RWPE1 (cell line): ENCODE results near the gene TNFAIP8.

Experiments
- CTCF ChIA-PET: fragments of 350-600 bp; sonication (Branson Sonifier 250); formaldehyde crosslinking; extraction: SDS; loops from one replicate; lab custom pipeline; 2021; lab: Yijun Ruan, JAX
- POLR2A ChIA-PET: fragments of 400-600 bp; formaldehyde crosslinking; extraction: SDS; loops from one replicate; lab custom pipeline; 2020; ENCODE audit warnings: antibody characterized with exemption; ENCODE audit not compliant: low non-redundant PET; lab: Yijun Ruan, JAX
- DNase-seq: peaks from one replicate; pipeline ENCODE4 v3.0.0; 2012; ENCODE audit warnings: low spot score
- H3K27ac ChIP-seq: fragments of 450-650 bp; 2 replicates; pipeline ENCODE4 v1.5.1; 2017
- TF ChIP-seq, protein P1 (sequence below): fragments of 450-650 bp; conservative IDR thresholded peaks from 2 replicates; pipeline ENCODE4 v1.5.1; 2017; ENCODE audit warnings: low read depth, mild to moderate bottlenecking

TNFAIP8 gene

DNA sequence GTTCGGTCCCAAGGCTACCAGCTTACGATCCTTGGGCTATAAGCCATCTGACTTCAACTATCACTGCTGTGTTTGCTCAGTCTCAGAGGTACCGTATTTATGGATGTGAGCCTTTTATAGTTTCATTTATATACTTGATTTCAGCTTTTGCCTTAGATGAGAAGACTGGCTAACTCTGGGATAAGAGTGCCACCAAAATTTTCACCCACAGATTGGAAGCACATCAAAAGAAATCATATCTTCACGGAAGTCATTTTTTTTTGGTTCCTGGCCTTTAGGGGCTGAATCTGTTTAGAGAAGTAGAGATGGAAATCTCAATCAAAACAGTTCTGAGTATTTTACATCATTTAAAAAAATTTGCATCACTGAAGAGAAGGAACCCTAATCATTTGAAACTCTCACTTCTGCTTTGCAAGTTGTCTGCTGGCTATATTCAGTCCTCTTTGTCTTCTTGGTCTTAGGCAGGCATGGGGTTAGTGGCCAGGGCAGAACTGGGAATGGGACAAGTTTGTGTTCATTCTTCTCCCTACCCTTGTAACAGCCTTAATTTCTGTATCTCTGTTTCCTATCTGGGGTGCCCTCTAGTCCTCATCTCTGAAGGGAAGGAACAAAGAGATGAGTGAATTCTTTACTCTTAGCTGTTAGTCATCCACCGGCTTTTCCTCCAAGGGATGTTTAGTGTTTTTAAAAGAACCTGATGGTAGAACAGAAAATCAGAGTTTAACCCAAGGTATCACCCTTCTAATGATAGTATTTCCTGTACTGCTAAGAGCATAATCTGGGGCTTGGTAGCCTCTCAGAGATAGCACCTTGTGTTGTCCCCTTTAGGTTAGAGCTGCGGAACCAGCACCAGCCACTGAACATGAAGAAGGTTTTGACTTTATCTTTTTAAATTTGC lies 14.1 kb upstream of the TNFAIP8 start:
- no peak for DNase-seq
- no peak overlapping the region for H3K27ac ChIP-seq
- ChIA-PET POLR2A (no interaction called here), CTCF (interaction anchor here (0.6 kb wide), 1 partner anchor 257 kb away, joined by 5 read pairs; no protein-coding TSS in a partner anchor)
- TF ChIP-seq, protein P1, sequence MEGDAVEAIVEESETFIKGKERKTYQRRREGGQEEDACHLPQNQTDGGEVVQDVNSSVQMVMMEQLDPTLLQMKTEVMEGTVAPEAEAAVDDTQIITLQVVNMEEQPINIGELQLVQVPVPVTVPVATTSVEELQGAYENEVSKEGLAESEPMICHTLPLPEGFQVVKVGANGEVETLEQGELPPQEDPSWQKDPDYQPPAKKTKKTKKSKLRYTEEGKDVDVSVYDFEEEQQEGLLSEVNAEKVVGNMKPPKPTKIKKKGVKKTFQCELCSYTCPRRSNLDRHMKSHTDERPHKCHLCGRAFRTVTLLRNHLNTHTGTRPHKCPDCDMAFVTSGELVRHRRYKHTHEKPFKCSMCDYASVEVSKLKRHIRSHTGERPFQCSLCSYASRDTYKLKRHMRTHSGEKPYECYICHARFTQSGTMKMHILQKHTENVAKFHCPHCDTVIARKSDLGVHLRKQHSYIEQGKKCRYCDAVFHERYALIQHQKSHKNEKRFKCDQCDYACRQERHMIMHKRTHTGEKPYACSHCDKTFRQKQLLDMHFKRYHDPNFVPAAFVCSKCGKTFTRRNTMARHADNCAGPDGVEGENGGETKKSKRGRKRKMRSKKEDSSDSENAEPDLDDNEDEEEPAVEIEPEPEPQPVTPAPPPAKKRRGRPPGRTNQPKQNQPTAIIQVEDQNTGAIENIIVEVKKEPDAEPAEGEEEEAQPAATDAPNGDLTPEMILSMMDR, result no peak

GRCh38 chr5:119342406-119342805 lies 13.4 kb upstream of the TNFAIP8 start:
- TF ChIP-seq, protein P1, result no peak
- CTCF ChIA-PET, result interaction anchor here (0.6 to 0.7 kb wide), 2 partner anchors 66 to 257 kb away, joined by 4 to 5 read pairs; no protein-coding TSS in a partner anchor
- no peak for DNase-seq
- no peak overlapping the region for H3K27ac ChIP-seq
- POLR2A ChIA-PET, result no interaction called here

DNA sequence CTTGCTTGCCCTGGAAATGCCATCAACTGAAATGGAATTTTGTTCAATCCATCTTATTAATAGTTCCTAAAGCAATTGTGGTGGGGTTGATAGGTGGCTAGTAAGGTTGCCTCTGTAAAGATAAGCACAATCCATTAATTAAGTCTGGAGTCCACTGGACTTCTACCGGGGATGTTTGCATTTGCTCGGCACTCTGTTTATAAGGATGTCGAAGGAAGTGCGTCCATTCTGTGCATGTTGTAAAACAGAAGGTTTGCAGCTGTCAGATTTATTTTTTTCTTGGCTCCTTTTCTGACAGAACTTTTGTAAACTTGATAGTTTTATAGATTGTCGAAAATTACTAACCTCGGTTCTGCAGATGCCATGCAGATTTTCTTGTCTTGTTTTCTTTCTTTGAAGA lies 12.8 kb upstream of the TNFAIP8 start:
- CTCF ChIA-PET, result interaction anchor here (0.7 kb wide), 1 partner anchor 69 kb away, joined by 5 read pairs; no protein-coding TSS in a partner anchor

DNA sequence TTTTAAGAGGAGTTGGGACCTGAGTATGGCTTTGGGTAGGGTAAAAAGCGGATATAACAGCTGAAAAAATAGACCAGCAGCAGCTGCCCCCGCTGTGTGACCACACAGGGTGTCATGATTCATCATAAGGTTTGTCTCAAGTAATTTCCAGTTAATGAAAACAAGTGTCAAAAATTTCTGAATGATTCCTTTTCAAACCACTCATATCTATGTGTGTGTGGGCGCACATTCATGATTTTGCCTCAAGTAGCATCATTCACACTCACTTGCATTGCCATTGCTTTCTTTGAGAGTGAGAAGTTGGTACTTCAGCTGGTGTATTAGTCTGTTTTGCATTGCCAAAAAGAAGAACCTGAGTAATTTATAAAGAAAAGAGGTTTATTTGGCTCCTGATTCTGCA lies 12.1 kb upstream of the TNFAIP8 start:
- H3K27ac ChIP-seq, result no peak overlapping the region
- ChIA-PET POLR2A (no interaction called here), CTCF (interaction anchor here (0.7 to 1.2 kb wide), 3 partner anchors 9 to 68 kb away, joined by 3 to 6 read pairs (median 5); no protein-coding TSS in a partner anchor)
- TF ChIP-seq, protein P1, result no peak
- no peak for DNase-seq

More for the DNA sequence above, 12.8 kb upstream of the TNFAIP8 start:
- no peak for DNase-seq
- no peak overlapping the region for H3K27ac ChIP-seq
- TF ChIP-seq, protein P1, result no peak
- POLR2A ChIA-PET, result no interaction called here

- no peak overlapping the region for H3K27ac ChIP-seq
- CTCF ChIA-PET, result interaction anchor here (0.7 to 1.2 kb wide), 3 partner anchors 9 to 1754 kb away, joined by 3 to 6 read pairs (median 3); no protein-coding TSS in a partner anchor
- TF ChIP-seq, protein P1, result no peak
- POLR2A ChIA-PET, result no interaction called here
- DNase-seq, result no peak
Measured at GRCh38 chr5:119344231-119344630, 11.6 kb upstream of the TNFAIP8 start.

DNA sequence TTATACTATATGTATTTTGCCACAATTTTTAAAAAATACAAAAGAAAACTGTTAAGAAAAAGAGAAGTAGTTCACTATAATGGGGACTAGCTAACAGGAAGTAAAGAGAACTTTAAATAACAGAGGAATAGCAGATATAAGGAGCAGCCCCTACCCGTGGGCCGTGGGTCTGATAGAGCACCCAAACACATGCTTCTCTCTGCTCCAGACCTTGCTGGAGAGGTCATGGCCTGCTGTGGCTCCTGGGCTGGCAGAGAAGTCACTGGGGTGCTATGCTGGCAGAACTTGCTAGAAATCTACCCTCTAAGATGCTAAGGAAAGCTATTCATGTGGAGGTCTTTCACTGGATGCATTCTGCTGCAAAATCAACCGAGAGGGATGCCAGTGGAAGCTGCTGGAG lies 10.0 kb upstream of the TNFAIP8 start:
- TF ChIP-seq, protein P1, result no peak
- no peak overlapping the region for H3K27ac ChIP-seq
- CTCF ChIA-PET, result interaction anchor here (1.8 kb wide), 1 partner anchor 11 kb away, joined by 10 read pairs; no protein-coding TSS in a partner anchor
- POLR2A ChIA-PET, result interaction anchor here (0.6 kb wide), 1 partner anchor 67 kb away, joined by 3 read pairs; no protein-coding TSS in a partner anchor
- DNase-seq, result no peak
